DOHH2 (cell line): ENCODE measurements around the gene ARHGEF25.

Experiments
- CTCF ChIP-seq: fragments of 200-600 bp; sonication (generic); IDR thresholded peaks from one replicate; pipeline ENCODE4 v1.5.1; 2014; ENCODE audit warnings: antibody characterized with exemption, mild to moderate bottlenecking, low read depth, low read length; ENCODE audit not compliant: poor library complexity, severe bottlenecking
- EZH2phosphoT487 ChIP-seq: fragments of 200-600 bp; sonication (generic); IDR thresholded peaks from 2 replicates; pipeline ENCODE4 v1.6.1; 2017; ENCODE audit warnings: borderline replicate concordance, mild to moderate bottlenecking, antibody characterized with exemption, low read length, moderate library complexity, mixed read lengths

DNA sequence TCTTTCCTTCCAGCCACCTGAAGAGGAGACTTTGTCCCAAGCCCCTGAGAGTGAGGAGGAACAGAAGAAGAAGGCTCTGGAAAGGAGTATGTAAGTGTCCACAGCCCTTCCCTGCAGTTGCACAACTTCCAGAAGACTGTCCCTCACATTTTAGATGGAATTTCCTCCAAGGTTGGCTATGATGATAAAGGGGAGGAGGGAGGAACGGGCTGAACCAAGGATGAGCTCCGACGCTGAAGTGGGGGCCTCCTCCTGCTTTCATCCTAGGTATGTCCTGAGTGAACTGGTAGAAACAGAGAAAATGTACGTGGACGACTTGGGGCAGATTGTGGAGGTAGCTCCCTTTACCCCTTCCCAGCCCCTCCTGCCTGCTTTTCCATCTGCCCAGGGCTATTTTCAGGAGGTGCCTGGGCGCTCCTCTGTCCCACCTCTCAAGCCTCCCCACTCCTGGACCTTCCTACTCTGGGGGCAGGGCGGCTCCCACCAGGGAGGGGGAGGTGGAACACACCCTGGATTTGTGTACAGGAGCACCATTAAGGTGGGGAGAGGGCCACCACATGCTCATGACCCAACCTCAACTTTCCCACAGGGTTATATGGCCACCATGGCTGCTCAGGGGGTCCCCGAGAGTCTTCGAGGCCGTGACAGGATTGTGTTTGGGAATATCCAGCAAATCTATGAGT, 2.3 kb downstream of the ARHGEF25 start:
- TF ChIP-seq CTCF (no peak), EZH2phosphoT487 (no peak)
